HCT116 (cell line): ENCODE data around the gene GRID2.

Source experiments
- CTCF ChIP-seq, 3 experiments: fragments of 200-600 bp in 1 of 3; sonication (generic) in 1 of 3; IDR thresholded peaks in 2 of 3; conservative IDR thresholded peaks in 1 of 3; 2 replicates each; pipeline ENCODE4 v1.5.1; 2012 to 2017; ENCODE audit warnings: low read depth in 2 of 3, low read length in 2 of 3, antibody characterized with exemption in 1 of 3, borderline replicate concordance in 1 of 3, control low read depth in 1 of 3, mild to moderate bottlenecking in 1 of 3, mixed read lengths in 1 of 3, mixed run types in 1 of 3, moderate library complexity in 1 of 3; ENCODE audit not compliant: insufficient read depth in 1 of 3
- POLR2A ChIP-seq: IDR thresholded peaks from 2 replicates; pipeline ENCODE4 v1.7.0; 2011; ENCODE audit warnings: borderline replicate concordance; ENCODE audit not compliant: insufficient read depth, insufficient read length; ENCODE audit errors: extremely low read depth
- REST ChIP-seq: IDR thresholded peaks from 2 replicates; pipeline ENCODE4 v1.6.1; 2012; ENCODE audit warnings: low read depth

GRCh38 chr4:93317057-93317456 is 1013.3 kb downstream of the GRID2 start:
- TF ChIP-seq POLR2A (no peak), REST (no peak), CTCF (IDR thresholded peaks at IDR 0.05 in 2 of 3, conservative IDR thresholded peaks at IDR 0.05 in 1 of 3; ENCODE audit: borderline replicate concordance in 1 of 3, insufficient read depth in 1 of 3, low read depth in 2 of 3, low read length in 2 of 3) (no peak)
